ENCODE results near the gene TMEM222.
"Not testable (repeated sequence)": the region's sequence is repeated elsewhere in the genome, so short reads cannot be mapped to it uniquely, and the experiment has no call there.

The TMEM222 gene

GRCh38 chr1:27380766-27381733, 59.1 kb downstream of the TMEM222 start:
- DNase-seq: no peak

- no peak for DNase-seq
Observed at GRCh38 chr1:27381969-27382762, 60.2 kb downstream of the TMEM222 start.

- no peak for DNase-seq
Observed at GRCh38 chr1:27383039-27383605, 61.2 kb downstream of the TMEM222 start, which contains the start of gene CD164L2. Gene CD164L2, minus strand, starts transcription at chr1:27383333. Its CDS starts 94 bp downstream, at chr1:27383239.

GRCh38 chr1:27383661-27384060, 61.7 kb downstream of the TMEM222 start:
- DNase-seq: no peak

GRCh38 chr1:27384797-27385196, 62.8 kb downstream of the TMEM222 start:
- DNase-seq: not testable (repeated sequence)
